ENCODE data around the gene CFLAR. TPM values are rescaled to one million over a fixed set of nuclear protein-coding genes. Genes with fewer than 3 reads are reported as not detected.
"Not testable (repeated sequence)": the region's sequence is repeated elsewhere in the genome, so short reads cannot be mapped to it uniquely, and the experiment has no call there.

Gene CFLAR
- total and polyA plus RNA-seq, 9 of the 15 experiments (the other 6 are each of a cell fraction or from before 2014, with no cell fraction given) = 27.5 to 102 (median 54.0) TPM

GRCh38 chr2:201168496-201168895 lies 52.5 kb downstream of the CFLAR start:
- ATAC-seq; in situ Hi-C loops (cut with MboI); BruUV-seq (replicated peaks); intact Hi-C loops (cut with micrococcal nuclease); POLR2A ChIA-PET; H3K9me1 ChIP-seq (ENCODE audit: control insufficient read depth, insufficient read depth, low read length); FAIRE-seq; H3K79me2 ChIP-seq (ENCODE audit: control insufficient read depth, insufficient read depth, low read length); H3K27me3 ChIP-seq (ENCODE audit: control insufficient read depth in 2 of 2, insufficient read depth in 2 of 2, low read length in 2 of 2); H4K20me1 ChIP-seq (replicated peaks; ENCODE audit: control insufficient read depth, insufficient read depth, low read length); H2AFZ ChIP-seq (ENCODE audit: low read depth, low read length); H3K27ac ChIP-seq (ENCODE audit: extremely low read depth, low read depth, low read length); H3K9me3 ChIP-seq (replicated peaks; ENCODE audit: control insufficient read depth, insufficient read depth, low read depth, low read length); H3K4me1 ChIP-seq (replicated peaks in 1 of 2; ENCODE audit: control insufficient read depth in 2 of 2, insufficient read depth in 2 of 2, low read length in 2 of 2); DNase-seq (ENCODE audit: extremely low read depth in 1 of 4, low spot score in 3 of 4); CTCF ChIA-PET (ENCODE audit: low intra/inter-chr PET ratio); H3K4me2 ChIP-seq (ENCODE audit: insufficient read depth, low read length); H3K9ac ChIP-seq (ENCODE audit: insufficient read depth in 1 of 2, low read depth in 2 of 2, low read length in 2 of 2); H3K4me3 ChIP-seq: not testable (repeated sequence)
- WGBS (ENCODE audit: insufficient coverage, low coverage, missing lambda C conversion rate) = 77% methylated on average over 1 of the region's 1 CpG
- peaks cover 19% of the 10 kb centered on the region for H3K36me3 ChIP-seq (ENCODE audit: control insufficient read depth, insufficient read depth, low read length)
- TF ChIP-seq POLR2B (IDR thresholded peaks at IDR 0.05; ENCODE audit: low read depth, partially characterized antibody) = peak; percentile 27
- peak; percentile 28; the same call in 1 of the 2 replicates for TF ChIP-seq SMARCE1 (IDR thresholded peaks at IDR 0.05)
- 0 out of 2 replicates have a peak, but pooled peaks have one; percentile 9 for TF ChIP-seq SOX6 (IDR thresholded peaks at IDR 0.05)

- intact Hi-C loops (cut with micrococcal nuclease) (no loop called here), in situ Hi-C loops (cut with MboI) (no loop called here)
- Histone ChIP-seq H3K9ac (ENCODE audit: insufficient read depth in 1 of 2, low read depth in 2 of 2, low read length in 2 of 2) (no peak overlapping the region), H3K27ac (ENCODE audit: extremely low read depth, low read depth, low read length) (no peak overlapping the region), H2AFZ (ENCODE audit: low read depth, low read length) (no peak overlapping the region), H4K20me1 (replicated peaks; ENCODE audit: control insufficient read depth, insufficient read depth, low read length) (no peaks in the 10 kb centered on the region), H3K36me3 (ENCODE audit: control insufficient read depth, insufficient read depth, low read length) (peaks cover 3% of the 10 kb centered on the region; the same call in 1 of the 3 replicates), H3K9me1 (ENCODE audit: control insufficient read depth, insufficient read depth, low read length) (no peaks in the 10 kb centered on the region), H3K4me2 (ENCODE audit: insufficient read depth, low read length) (no peak overlapping the region), H3K9me3 (replicated peaks; ENCODE audit: control insufficient read depth, insufficient read depth, low read depth, low read length) (peaks cover 3% of the 10 kb centered on the region), H3K4me1 (replicated peaks in 1 of 2; ENCODE audit: control insufficient read depth in 2 of 2, insufficient read depth in 2 of 2, low read length in 2 of 2) (peaks cover 0 to 6% of the 10 kb centered on the region in 2 experiments; a peak in 3 of 5 replicates), H3K27me3 (ENCODE audit: control insufficient read depth in 2 of 2, insufficient read depth in 2 of 2, low read length in 2 of 2) (no peaks in the 10 kb centered on the region), H3K79me2 (ENCODE audit: control insufficient read depth, insufficient read depth, low read length) (no peaks in the 10 kb centered on the region), H3K4me3 (no peak overlapping the region)
- WGBS (ENCODE audit: insufficient coverage, low coverage, missing lambda C conversion rate) = 76% methylated on average over 6 of the region's 6 CpGs
- no TSS peak for BruUV-seq (replicated peaks)
- TF ChIP-seq KLF16 (IDR thresholded peaks at IDR 0.05) (peak; percentile 6; the same call in 1 of the 2 replicates), ELK3 (CRISPR knock-in tag; IDR thresholded peaks at IDR 0.05) (no peak)
- DNase-seq (ENCODE audit: extremely low read depth in 1 of 4, low spot score in 3 of 4) (no peak), ATAC-seq (no peak), FAIRE-seq (no peak)
- ChIA-PET POLR2A (interaction anchor here (0.9 to 1.6 kb wide), 2 partner anchors 12 to 308 kb away, joined by 3 to 4 read pairs; partner anchors contain the start of gene CASP10), CTCF (ENCODE audit: low intra/inter-chr PET ratio) (no interaction called here)
These were observed 55.4 kb downstream of the CFLAR start for GRCh38 chr2:201171259-201171814.

Measured in K562 (cell line).